Astrocyte of the cerebellum (primary cell): ENCODE measurements around the gene CABP5.

Source experiments
- DNase-seq: peaks from one replicate; pipeline ENCODE4 v3.0.0-alpha.2; 2011; ENCODE audit warnings: low read depth
- H3K4me3 ChIP-seq: 2 replicates; pipeline ENCODE4 v1.5.1; 2011; ENCODE audit warnings: mild to moderate bottlenecking, low read depth, low read length, moderate library complexity
- CTCF ChIP-seq: IDR thresholded peaks from 2 replicates; pipeline ENCODE4 v1.5.1; 2012; ENCODE audit warnings: low read length, low read depth, moderate library complexity, mild to moderate bottlenecking; ENCODE audit errors: missing control alignments
- in situ Hi-C: cut with HindIII; loops from 2 replicates; pipeline ENCODE4 v1.10.0; 2017; ENCODE audit warnings: low sequenced_read_pairs

CABP5 gene

GRCh38 chr19:48030073-48030472, 13.8 kb downstream of the CABP5 start:
- no peak for DNase-seq
- in situ Hi-C loops, result no loop called here
- no peak overlapping the region for H3K4me3 ChIP-seq
- TF ChIP-seq CTCF, result no peak

- no peak for DNase-seq
- no peak for TF ChIP-seq CTCF
- in situ Hi-C loops, result no loop called here
- no peak overlapping the region for H3K4me3 ChIP-seq
Measured at GRCh38 chr19:48029431-48029830, 14.4 kb downstream of the CABP5 start.

GRCh38 chr19:48025480-48025879, 18.4 kb downstream of the CABP5 start:
- no peak for DNase-seq
- no peak for TF ChIP-seq CTCF
- H3K4me3 ChIP-seq, result no peak overlapping the region
- in situ Hi-C loops, result no loop called here

- no peak for DNase-seq
- TF ChIP-seq CTCF, result no peak
- in situ Hi-C loops, result no loop called here
- no peak overlapping the region for H3K4me3 ChIP-seq
Measured at GRCh38 chr19:48023518-48023917, 20.4 kb downstream of the CABP5 start.

GRCh38 chr19:48023011-48023410, 20.9 kb downstream of the CABP5 start:
- no peak for DNase-seq
- no peak for TF ChIP-seq CTCF
- no peak overlapping the region for H3K4me3 ChIP-seq
- in situ Hi-C loops, result no loop called here

GRCh38 chr19:48020686-48021085, 23.2 kb downstream of the CABP5 start:
- H3K4me3 ChIP-seq, result no peak overlapping the region
- TF ChIP-seq CTCF, result no peak
- in situ Hi-C loops, result no loop called here
- DNase-seq, result no peak
